ENCODE measurements around the gene MUC6. TPM values are rescaled to one million over a fixed set of nuclear protein-coding genes. Genes with fewer than 3 reads are reported as not detected.

MUC6 gene
- total RNA-seq, 4 donors from 2014 or later, result not detected

DNA sequence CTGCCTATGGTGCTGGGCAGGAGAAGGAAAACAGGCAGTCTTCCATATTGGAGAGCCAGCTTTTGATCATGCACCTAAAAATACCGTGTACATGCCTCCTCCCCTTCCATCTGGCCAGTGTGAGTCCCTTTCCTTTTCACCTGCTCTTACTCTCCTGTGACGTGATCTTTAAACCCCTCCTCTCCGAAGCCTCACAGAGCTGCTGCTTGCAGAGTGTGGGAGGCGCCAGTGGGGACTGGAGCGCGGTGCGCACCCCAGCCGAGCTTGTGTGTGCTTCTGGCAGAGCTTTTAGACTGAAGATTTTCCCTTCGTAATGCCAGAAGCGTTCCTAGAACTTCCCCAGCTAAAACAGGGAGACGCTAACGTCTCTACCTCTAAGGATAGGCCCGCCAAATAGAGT is 29.8 kb downstream of the MUC6 start:
- no peak for TF ChIP-seq CTCF (IDR thresholded peaks at IDR 0.05; ENCODE audit: low read depth)

- TF ChIP-seq CTCF (IDR thresholded peaks at IDR 0.05; ENCODE audit: low read depth), result no peak
These were observed 30.6 kb downstream of the MUC6 start for GRCh38 chr11:1005928-1006327.

- TF ChIP-seq CTCF (IDR thresholded peaks at IDR 0.05; ENCODE audit: low read depth), result no peak
These were observed 33.4 kb downstream of the MUC6 start for GRCh38 chr11:1003159-1003558.

- TF ChIP-seq CTCF (IDR thresholded peaks at IDR 0.05; ENCODE audit: low read depth), result no peak
These were observed 34.0 kb downstream of the MUC6 start for GRCh38 chr11:1002406-1002984.

- TF ChIP-seq CTCF (IDR thresholded peaks at IDR 0.05; ENCODE audit: low read depth), result no peak
These were observed 34.7 kb downstream of the MUC6 start for GRCh38 chr11:1001617-1002405.

DNA sequence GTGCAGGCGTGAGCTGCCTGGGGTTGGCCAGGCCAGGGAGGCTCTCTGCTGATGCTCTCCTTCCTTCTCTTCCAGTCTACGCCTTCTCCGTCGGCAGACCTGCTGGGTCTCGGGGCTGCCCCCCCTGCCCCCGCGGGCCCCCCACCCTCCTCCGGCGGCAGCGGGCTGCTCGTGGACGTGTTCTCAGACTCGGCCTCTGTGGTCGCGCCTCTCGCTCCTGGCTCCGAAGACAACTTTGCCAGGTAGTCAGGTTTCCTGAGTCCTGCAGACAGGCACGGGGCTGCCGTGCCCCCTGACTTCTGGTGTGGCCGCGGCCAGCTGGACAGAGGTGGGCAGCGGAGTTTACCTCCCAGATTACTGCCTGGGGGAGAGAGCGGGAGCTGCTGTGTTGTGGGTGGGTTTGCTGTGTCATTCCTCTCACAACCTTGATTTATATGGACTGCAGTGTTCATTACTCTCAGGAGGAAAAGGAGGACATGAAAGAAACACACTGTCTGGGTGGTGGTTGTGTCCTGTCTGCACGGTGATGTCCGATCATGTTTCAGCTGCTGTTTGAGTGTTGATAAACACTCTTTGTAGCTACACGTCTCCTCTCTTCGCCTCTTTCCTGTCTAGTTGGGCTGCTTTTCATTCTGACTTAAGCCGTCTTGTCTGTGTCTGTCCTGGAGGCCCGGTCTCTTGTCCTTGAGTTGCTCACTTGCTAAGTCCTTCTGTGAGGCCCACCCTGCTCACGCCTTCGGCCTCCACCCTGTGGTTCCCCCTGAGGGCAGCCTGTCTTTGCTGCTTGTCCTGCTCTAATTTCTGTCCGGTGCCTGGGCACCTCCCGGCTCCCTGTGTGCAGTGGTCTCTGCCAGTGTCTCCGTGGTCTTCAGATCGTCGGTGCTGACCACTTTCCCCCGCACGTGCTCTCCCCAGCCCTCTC is 35.9 kb downstream of the MUC6 start:
- no peak for TF ChIP-seq CTCF (IDR thresholded peaks at IDR 0.05; ENCODE audit: low read depth)

DNA sequence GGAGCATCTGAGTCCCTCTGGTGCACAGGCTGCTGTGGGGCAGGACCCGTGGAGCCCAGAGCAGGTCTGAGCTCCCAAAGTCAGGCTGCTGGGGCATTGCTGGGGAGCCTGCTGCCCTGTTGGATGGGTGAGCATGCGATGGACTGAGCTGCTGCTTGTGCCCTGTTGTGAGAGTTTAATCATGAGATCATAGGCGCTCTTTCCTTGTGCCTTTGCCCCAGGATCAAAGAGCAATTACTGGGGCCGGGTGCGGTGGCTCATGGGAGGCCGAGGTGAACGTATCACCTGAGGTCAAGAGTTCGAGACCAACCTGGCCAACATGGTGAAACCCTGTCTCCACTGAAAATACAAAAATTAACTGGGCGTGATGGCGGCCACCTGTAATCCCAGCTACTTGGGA is 37.5 kb downstream of the MUC6 start:
- TF ChIP-seq CTCF (IDR thresholded peaks at IDR 0.05; ENCODE audit: low read depth), result no peak
